WTC11 (cell line): ENCODE results near the gene SLC7A6. TPM values are rescaled to one million over a fixed set of nuclear protein-coding genes. Genes with fewer than 3 reads are reported as not detected.

Experiments used
- ATAC-seq: fragments of 200-7000 bp; cut with Tn5 transposase; 2 replicates; pipeline ENCODE4 v1.10.0; 2021; ENCODE audit warnings: mild to moderate bottlenecking, moderate library complexity
- CTCF ChIA-PET: fragments of 300-600 bp; sonication (Branson Sonifier 250); formaldehyde crosslinking; loops from one replicate; lab custom pipeline; 2021; ENCODE audit warnings: antibody characterized with exemption; lab: Charles Lee
- POLR2A ChIA-PET: fragments of 350-600 bp; sonication (Branson Sonifier 250); formaldehyde crosslinking; loops from one replicate; lab custom pipeline; 2021; ENCODE audit warnings: antibody characterized with exemption; lab: Charles Lee
- DNase-seq: peaks from one replicate; pipeline ENCODE4 v3.0.0; 2021; ENCODE audit warnings: low spot score
- H3K27ac Mint-ChIP-seq: 2 replicates; pipeline ENCODE4 v1.8.0; 2021; ENCODE audit warnings: mixed read lengths
- H3K27me3 Mint-ChIP-seq: 2 replicates; pipeline ENCODE4 v1.8.0; 2021; ENCODE audit warnings: low read depth, mild to moderate bottlenecking, moderate library complexity, mixed read lengths
- H3K36me3 Mint-ChIP-seq: 2 replicates; pipeline ENCODE4 v1.8.0; 2021; ENCODE audit warnings: mixed read lengths
- H3K4me1 Mint-ChIP-seq: 2 replicates; pipeline ENCODE4 v1.8.0; 2022; ENCODE audit warnings: mixed read lengths
- H3K4me3 Mint-ChIP-seq: 2 replicates; pipeline ENCODE4 v1.8.0; 2021; ENCODE audit warnings: mild to moderate bottlenecking, moderate library complexity, mixed read lengths
- H3K9me3 Mint-ChIP-seq: 2 replicates; pipeline ENCODE4 v1.8.0; 2021; ENCODE audit warnings: mixed read lengths
- ETV6 ChIP-seq: sonication (generic); formaldehyde crosslinking; IDR thresholded peaks from 2 replicates; pipeline ENCODE4 v1.8.1; 2022; ENCODE audit warnings: mild to moderate bottlenecking, missing genetic modification reagents
- FOXP1 ChIP-seq: sonication (generic); formaldehyde crosslinking; IDR thresholded peaks from 2 replicates; pipeline ENCODE4 v1.8.0; 2022; ENCODE audit warnings: missing genetic modification reagents, mild to moderate bottlenecking, moderate library complexity, borderline replicate concordance
- OVOL2 ChIP-seq: fragments of 250-450 bp; sonication (Bioruptor Pico); IDR thresholded peaks from 2 replicates; pipeline ENCODE4 v1.9.0; 2021; ENCODE audit warnings: mild to moderate bottlenecking, borderline replicate concordance
- RORB ChIP-seq: fragments of 250-450 bp; sonication (Bioruptor Pico); IDR thresholded peaks from 2 replicates; pipeline ENCODE4 v1.9.0; 2021; ENCODE audit warnings: mild to moderate bottlenecking
- ZNF232 ChIP-seq: sonication (generic); formaldehyde crosslinking; IDR thresholded peaks from 2 replicates; pipeline ENCODE4 v1.8.0; 2022; ENCODE audit warnings: mild to moderate bottlenecking, missing genetic modification reagents
- ZNF396 ChIP-seq: fragments of 250-450 bp; sonication (Bioruptor Pico); IDR thresholded peaks from 2 replicates; pipeline ENCODE4 v1.8.0; 2021; ENCODE audit warnings: mild to moderate bottlenecking, moderate library complexity, borderline replicate concordance
- ZNF671 ChIP-seq: fragments of 250-450 bp; sonication (Bioruptor Pico); IDR thresholded peaks from 2 replicates; pipeline ENCODE4 v1.8.0; 2021; ENCODE audit warnings: mild to moderate bottlenecking
- total RNA-seq: library from RNA; stranded (reverse); gene quantifications from 3 replicates; pipeline ENCODE4 v1.2.3, GENCODE V29; 2021
- TF ChIP-seq, protein P1 (sequence below): sonication (generic); formaldehyde crosslinking; IDR thresholded peaks from 2 replicates; pipeline ENCODE4 v1.8.0; 2023; ENCODE audit warnings: missing genetic modification reagents, mild to moderate bottlenecking, borderline replicate concordance
- TF ChIP-seq, protein P2 (sequence below): sonication (generic); formaldehyde crosslinking; conservative IDR thresholded peaks from 2 replicates; pipeline ENCODE4 v1.8.1; 2022; ENCODE audit warnings: mild to moderate bottlenecking, missing genetic modification reagents
- TF ChIP-seq, protein P3 (sequence below): fragments of 250-450 bp; sonication (Bioruptor Pico); conservative IDR thresholded peaks from 2 replicates; pipeline ENCODE4 v1.9.0; 2021; ENCODE audit warnings: mild to moderate bottlenecking
- TF ChIP-seq, protein P4 (sequence below): fragments of 200-600 bp; IDR thresholded peaks from 2 replicates; pipeline ENCODE4 v1.8.0; 2022; ENCODE audit warnings: antibody characterized with exemption
- TF ChIP-seq, protein P5 (sequence below): fragments of 250-450 bp; sonication (Bioruptor Pico); IDR thresholded peaks from 2 replicates; pipeline ENCODE4 v2.1.2; 2022; ENCODE audit warnings: mild to moderate bottlenecking, moderate library complexity
- TF ChIP-seq, protein P6 (sequence below): fragments of 250-450 bp; sonication (Bioruptor Pico); IDR thresholded peaks from 2 replicates; pipeline ENCODE4 v1.8.0; 2021; ENCODE audit warnings: mild to moderate bottlenecking
- TF ChIP-seq, protein P7 (sequence below): sonication (generic); formaldehyde crosslinking; IDR thresholded peaks from 2 replicates; pipeline ENCODE4 v1.8.1; 2022; ENCODE audit warnings: low read depth, missing genetic modification reagents, borderline replicate concordance
- TF ChIP-seq, protein P8 (sequence below): sonication (generic); formaldehyde crosslinking; IDR thresholded peaks from 2 replicates; pipeline ENCODE4 v1.8.1; 2022; ENCODE audit warnings: mild to moderate bottlenecking, moderate library complexity, missing genetic modification reagents
- TF ChIP-seq, protein P9 (sequence below): sonication (generic); formaldehyde crosslinking; IDR thresholded peaks from 2 replicates; pipeline ENCODE4 v1.8.0; 2023; ENCODE audit warnings: missing genetic modification reagents

The SLC7A6 gene
- total RNA-seq, 1 experiment from 2014 or later: 27.4 TPM

DNA sequence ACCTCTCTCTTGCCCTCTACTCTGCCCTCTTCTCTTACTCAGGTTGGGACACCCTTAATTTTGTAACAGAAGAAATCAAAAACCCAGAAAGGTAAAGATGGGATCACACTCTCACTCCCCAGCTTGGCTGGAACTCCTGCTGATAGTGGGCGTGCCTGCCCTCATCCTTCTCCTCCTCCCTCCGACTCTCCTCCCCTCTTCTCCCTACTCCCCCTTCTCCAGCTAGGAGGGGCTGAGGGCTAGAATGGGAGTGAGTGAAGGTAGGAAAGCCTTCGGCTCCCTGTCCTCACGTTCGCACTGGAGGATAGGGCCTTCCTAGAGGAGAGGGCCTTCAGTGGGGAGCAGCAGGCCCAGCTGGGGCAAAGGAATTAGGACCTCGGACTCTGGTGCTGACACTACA lies 26.1 kb downstream of the SLC7A6 start (continued):
- TF ChIP-seq, protein P1, sequence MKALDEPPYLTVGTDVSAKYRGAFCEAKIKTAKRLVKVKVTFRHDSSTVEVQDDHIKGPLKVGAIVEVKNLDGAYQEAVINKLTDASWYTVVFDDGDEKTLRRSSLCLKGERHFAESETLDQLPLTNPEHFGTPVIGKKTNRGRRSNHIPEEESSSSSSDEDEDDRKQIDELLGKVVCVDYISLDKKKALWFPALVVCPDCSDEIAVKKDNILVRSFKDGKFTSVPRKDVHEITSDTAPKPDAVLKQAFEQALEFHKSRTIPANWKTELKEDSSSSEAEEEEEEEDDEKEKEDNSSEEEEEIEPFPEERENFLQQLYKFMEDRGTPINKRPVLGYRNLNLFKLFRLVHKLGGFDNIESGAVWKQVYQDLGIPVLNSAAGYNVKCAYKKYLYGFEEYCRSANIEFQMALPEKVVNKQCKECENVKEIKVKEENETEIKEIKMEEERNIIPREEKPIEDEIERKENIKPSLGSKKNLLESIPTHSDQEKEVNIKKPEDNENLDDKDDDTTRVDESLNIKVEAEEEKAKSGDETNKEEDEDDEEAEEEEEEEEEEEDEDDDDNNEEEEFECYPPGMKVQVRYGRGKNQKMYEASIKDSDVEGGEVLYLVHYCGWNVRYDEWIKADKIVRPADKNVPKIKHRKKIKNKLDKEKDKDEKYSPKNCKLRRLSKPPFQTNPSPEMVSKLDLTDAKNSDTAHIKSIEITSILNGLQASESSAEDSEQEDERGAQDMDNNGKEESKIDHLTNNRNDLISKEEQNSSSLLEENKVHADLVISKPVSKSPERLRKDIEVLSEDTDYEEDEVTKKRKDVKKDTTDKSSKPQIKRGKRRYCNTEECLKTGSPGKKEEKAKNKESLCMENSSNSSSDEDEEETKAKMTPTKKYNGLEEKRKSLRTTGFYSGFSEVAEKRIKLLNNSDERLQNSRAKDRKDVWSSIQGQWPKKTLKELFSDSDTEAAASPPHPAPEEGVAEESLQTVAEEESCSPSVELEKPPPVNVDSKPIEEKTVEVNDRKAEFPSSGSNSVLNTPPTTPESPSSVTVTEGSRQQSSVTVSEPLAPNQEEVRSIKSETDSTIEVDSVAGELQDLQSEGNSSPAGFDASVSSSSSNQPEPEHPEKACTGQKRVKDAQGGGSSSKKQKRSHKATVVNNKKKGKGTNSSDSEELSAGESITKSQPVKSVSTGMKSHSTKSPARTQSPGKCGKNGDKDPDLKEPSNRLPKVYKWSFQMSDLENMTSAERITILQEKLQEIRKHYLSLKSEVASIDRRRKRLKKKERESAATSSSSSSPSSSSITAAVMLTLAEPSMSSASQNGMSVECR (CRISPR knock-in tag): no peak
- TF ChIP-seq, protein P2, sequence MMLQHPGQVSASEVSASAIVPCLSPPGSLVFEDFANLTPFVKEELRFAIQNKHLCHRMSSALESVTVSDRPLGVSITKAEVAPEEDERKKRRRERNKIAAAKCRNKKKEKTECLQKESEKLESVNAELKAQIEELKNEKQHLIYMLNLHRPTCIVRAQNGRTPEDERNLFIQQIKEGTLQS (CRISPR knock-in tag): no peak
- TF ChIP-seq, protein P3, sequence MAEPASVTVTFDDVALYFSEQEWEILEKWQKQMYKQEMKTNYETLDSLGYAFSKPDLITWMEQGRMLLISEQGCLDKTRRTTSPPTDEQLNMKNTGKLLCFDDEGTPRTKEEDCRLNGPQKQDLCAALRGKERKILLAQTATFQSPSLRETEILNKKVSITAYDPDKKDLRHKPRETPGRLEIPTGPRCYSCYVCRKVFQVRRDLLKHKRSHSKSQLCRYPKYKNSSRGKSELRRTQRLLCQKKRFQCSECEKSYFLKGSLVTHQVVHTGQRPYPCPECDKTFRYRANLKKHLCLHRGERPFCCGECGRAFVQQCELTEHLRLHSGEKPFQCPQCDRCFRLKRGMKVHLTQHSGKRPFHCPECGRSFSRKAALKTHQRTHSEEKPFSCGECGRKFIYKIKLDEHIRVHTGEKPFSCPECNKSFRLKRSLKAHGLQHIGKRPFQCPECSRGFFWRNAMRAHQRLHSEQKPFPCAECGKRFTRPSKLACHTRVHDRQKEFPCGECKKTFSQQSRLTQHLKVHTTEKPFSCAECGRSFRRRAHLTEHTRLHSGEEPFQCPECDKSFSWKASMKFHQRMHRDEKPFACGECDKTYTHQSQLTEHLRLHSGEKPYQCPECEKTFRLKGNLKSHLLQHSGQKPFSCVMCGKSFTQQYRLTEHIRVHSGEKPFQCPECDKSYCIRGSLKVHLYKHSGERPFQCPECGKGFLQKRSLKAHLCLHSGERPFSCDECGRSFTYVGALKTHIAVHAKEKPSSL: no peak
- TF ChIP-seq FOXP1: no peak
- no peak for TF ChIP-seq RORB (CRISPR knock-in tag)
- TF ChIP-seq, protein P4, sequence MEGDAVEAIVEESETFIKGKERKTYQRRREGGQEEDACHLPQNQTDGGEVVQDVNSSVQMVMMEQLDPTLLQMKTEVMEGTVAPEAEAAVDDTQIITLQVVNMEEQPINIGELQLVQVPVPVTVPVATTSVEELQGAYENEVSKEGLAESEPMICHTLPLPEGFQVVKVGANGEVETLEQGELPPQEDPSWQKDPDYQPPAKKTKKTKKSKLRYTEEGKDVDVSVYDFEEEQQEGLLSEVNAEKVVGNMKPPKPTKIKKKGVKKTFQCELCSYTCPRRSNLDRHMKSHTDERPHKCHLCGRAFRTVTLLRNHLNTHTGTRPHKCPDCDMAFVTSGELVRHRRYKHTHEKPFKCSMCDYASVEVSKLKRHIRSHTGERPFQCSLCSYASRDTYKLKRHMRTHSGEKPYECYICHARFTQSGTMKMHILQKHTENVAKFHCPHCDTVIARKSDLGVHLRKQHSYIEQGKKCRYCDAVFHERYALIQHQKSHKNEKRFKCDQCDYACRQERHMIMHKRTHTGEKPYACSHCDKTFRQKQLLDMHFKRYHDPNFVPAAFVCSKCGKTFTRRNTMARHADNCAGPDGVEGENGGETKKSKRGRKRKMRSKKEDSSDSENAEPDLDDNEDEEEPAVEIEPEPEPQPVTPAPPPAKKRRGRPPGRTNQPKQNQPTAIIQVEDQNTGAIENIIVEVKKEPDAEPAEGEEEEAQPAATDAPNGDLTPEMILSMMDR: no peak
- TF ChIP-seq ZNF396 (CRISPR knock-in tag): no peak
- no peak for TF ChIP-seq ZNF232
- TF ChIP-seq, protein P5, sequence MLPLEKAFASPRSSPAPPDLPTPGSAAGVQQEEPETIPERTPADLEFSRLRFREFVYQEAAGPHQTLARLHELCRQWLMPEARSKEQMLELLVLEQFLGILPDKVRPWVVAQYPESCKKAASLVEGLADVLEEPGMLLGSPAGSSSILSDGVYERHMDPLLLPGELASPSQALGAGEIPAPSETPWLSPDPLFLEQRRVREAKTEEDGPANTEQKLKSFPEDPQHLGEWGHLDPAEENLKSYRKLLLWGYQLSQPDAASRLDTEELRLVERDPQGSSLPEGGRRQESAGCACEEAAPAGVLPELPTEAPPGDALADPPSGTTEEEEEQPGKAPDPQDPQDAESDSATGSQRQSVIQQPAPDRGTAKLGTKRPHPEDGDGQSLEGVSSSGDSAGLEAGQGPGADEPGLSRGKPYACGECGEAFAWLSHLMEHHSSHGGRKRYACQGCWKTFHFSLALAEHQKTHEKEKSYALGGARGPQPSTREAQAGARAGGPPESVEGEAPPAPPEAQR: no peak

DNA sequence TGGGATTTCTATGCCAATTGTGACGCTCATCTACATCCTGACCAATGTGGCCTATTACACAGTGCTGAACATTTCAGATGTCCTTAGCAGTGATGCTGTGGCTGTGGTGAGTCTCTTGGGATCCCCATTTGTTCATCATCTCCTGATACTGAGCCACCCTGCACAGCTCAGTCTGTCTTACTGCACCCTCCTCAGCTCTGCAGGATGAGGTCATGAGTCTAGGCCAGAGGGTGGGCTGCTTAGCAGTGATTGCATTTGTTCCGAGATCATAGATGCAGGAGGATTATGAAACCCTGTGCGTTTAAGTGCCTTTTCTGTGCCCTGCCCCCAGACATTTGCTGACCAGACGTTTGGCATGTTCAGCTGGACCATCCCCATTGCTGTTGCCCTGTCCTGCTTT lies 26.9 kb downstream of the SLC7A6 start:
- POLR2A ChIA-PET: no interaction called here
- TF ChIP-seq, protein P1 (CRISPR knock-in tag): no peak
- TF ChIP-seq, protein P6, sequence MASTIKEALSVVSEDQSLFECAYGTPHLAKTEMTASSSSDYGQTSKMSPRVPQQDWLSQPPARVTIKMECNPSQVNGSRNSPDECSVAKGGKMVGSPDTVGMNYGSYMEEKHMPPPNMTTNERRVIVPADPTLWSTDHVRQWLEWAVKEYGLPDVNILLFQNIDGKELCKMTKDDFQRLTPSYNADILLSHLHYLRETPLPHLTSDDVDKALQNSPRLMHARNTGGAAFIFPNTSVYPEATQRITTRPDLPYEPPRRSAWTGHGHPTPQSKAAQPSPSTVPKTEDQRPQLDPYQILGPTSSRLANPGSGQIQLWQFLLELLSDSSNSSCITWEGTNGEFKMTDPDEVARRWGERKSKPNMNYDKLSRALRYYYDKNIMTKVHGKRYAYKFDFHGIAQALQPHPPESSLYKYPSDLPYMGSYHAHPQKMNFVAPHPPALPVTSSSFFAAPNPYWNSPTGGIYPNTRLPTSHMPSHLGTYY (CRISPR knock-in tag): no peak
- TF ChIP-seq, protein P7, sequence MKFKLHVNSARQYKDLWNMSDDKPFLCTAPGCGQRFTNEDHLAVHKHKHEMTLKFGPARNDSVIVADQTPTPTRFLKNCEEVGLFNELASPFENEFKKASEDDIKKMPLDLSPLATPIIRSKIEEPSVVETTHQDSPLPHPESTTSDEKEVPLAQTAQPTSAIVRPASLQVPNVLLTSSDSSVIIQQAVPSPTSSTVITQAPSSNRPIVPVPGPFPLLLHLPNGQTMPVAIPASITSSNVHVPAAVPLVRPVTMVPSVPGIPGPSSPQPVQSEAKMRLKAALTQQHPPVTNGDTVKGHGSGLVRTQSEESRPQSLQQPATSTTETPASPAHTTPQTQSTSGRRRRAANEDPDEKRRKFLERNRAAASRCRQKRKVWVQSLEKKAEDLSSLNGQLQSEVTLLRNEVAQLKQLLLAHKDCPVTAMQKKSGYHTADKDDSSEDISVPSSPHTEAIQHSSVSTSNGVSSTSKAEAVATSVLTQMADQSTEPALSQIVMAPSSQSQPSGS (CRISPR knock-in tag): no peak
- TF ChIP-seq ETV6 (CRISPR knock-in tag): no peak
- TF ChIP-seq, protein P8, sequence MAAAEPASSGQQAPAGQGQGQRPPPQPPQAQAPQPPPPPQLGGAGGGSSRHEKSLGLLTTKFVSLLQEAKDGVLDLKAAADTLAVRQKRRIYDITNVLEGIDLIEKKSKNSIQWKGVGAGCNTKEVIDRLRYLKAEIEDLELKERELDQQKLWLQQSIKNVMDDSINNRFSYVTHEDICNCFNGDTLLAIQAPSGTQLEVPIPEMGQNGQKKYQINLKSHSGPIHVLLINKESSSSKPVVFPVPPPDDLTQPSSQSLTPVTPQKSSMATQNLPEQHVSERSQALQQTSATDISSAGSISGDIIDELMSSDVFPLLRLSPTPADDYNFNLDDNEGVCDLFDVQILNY (CRISPR knock-in tag): no peak
- TF ChIP-seq OVOL2 (CRISPR knock-in tag): no peak
- no peak for TF ChIP-seq ZNF671 (CRISPR knock-in tag)
- TF ChIP-seq, protein P9, sequence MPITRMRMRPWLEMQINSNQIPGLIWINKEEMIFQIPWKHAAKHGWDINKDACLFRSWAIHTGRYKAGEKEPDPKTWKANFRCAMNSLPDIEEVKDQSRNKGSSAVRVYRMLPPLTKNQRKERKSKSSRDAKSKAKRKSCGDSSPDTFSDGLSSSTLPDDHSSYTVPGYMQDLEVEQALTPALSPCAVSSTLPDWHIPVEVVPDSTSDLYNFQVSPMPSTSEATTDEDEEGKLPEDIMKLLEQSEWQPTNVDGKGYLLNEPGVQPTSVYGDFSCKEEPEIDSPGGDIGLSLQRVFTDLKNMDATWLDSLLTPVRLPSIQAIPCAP (CRISPR knock-in tag): no peak

More for the DNA sequence above, 26.9 kb downstream of the SLC7A6 start:
- no peak overlapping the region for H3K27ac Mint-ChIP-seq
- ATAC-seq: no peak
- H3K9me3 Mint-ChIP-seq: no peaks in the 10 kb centered on the region
- peaks cover 8% of the 10 kb centered on the region for H3K4me1 Mint-ChIP-seq
- CTCF ChIA-PET: interaction anchor here (0.8 to 4.2 kb wide), 2 partner anchors 27 to 38 kb away, joined by 3 to 24 read pairs; partner anchors contain the start of gene SLC7A6
- no peak overlapping the region for H3K4me3 Mint-ChIP-seq
- DNase-seq: no peak
- peaks cover 32% of the 10 kb centered on the region for H3K36me3 Mint-ChIP-seq
- no peaks in the 10 kb centered on the region for H3K27me3 Mint-ChIP-seq
